DND-41 (cell line): ENCODE data around the gene MCUR1.

Experiments used
- EZH2 ChIP-seq: IDR thresholded peaks from 3 replicates; pipeline ENCODE4 v1.6.1; 2012; ENCODE audit warnings: borderline replicate concordance, low read depth, mild to moderate bottlenecking, moderate library complexity, low read length, inconsistent platforms; ENCODE audit not compliant: severe bottlenecking
- TF ChIP-seq, protein P1 (sequence below): IDR thresholded peaks from 2 replicates; pipeline ENCODE4 v1.5.1; 2012; ENCODE audit warnings: borderline replicate concordance, low read length, moderate library complexity, mild to moderate bottlenecking; ENCODE audit not compliant: poor library complexity, severe bottlenecking; ENCODE audit errors: extremely low read depth

GRCh38 chr6:13762611-13763441 is 51.5 kb downstream of the MCUR1 start:
- TF ChIP-seq, protein P1, sequence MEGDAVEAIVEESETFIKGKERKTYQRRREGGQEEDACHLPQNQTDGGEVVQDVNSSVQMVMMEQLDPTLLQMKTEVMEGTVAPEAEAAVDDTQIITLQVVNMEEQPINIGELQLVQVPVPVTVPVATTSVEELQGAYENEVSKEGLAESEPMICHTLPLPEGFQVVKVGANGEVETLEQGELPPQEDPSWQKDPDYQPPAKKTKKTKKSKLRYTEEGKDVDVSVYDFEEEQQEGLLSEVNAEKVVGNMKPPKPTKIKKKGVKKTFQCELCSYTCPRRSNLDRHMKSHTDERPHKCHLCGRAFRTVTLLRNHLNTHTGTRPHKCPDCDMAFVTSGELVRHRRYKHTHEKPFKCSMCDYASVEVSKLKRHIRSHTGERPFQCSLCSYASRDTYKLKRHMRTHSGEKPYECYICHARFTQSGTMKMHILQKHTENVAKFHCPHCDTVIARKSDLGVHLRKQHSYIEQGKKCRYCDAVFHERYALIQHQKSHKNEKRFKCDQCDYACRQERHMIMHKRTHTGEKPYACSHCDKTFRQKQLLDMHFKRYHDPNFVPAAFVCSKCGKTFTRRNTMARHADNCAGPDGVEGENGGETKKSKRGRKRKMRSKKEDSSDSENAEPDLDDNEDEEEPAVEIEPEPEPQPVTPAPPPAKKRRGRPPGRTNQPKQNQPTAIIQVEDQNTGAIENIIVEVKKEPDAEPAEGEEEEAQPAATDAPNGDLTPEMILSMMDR, result no peak
- TF ChIP-seq EZH2, result no peak
